Measurements from ENCODE around the gene DCLRE1C.
"Not testable (repeated sequence)": the region's sequence is repeated elsewhere in the genome, so short reads cannot be mapped to it uniquely, and the experiment has no call there.

GRCh38 chr10:14974153-14974998, 20.5 kb upstream of the DCLRE1C start:
- TF ChIP-seq CTCF, POLR2A (IDR thresholded peaks at IDR 0.05): not testable (repeated sequence)
